Endothelial cell of hepatic sinusoid (primary cell): ENCODE data around the gene PPARA.

ENCODE experiments used
- in situ Hi-C: cut with HindIII; loops from 2 replicates; pipeline ENCODE4 v1.10.0; 2017; ENCODE audit warnings: low sequenced_read_pairs

PPARA gene

DNA sequence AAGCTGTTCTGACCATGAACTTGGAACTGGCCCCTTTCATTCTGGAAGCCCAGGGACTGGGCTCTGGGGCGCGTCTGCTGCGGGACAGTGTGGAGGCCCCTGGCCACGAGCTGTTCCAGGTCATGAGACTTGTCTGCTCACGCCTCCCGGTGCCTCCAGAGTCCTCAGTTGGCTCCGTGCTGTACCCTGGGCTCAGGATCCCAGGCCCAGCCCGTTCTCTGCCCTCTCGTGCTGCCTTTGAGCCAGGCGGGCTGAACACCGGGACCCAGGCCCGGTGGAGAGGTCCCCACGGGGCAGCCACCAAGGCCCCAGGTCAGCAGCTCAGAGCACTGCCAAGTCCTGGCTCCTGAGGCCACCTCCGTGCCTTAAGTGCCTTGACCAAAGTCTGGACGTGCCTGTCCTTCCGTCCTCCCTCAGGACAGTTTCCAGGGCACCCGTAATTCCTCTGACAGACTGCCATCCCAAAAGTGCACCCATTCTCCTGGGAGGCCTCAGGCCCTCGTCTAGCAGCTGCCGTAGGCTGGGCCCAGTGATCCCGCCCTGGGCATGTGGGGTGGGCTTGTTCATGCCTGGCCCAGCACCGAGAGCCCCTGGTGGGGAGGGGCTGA, 36.3 kb upstream of the PPARA start:
- in situ Hi-C loops: no loop called here

DNA sequence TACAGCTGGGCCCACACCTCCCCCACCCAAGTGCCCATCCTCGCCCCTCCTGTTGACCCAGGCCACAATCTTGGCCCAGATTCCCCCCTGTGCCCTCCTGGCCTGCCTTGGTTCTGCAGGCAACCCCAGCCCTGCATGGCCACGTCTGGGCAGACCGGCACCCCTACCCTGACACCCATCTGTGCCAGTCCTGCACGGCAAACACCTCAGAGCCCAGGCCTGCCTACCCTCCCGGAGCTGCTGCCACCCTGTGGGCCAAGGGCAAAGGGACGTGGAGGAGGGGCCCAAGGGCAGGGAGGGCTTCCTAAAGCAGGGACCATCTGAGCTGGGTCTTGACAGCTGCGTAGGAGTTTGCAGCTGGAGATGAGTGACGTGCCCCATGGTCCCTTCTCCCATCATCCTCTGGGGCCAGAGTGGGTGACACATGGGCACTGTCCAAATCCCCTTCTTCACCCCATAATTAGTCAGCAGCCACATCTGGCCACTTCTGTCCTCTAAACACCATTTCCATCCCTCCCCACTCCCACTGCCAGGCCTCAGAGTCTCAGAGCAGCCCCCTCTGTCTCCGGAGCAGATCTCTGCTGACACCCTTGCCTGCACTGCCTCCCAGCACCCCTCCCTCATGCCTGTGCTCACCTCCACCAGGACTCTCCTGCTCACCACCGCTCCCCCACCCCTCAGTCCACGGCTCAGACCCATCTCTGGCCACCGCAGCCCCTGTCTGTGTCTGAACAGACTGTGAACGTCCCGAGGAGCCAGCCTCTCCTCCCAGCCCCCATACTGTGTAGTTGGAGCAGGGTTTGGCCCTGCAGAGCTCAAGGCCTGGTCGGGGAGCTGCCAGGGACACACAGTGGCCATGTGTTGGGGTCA, 35.6 kb upstream of the PPARA start:
- in situ Hi-C loops: no loop called here

DNA sequence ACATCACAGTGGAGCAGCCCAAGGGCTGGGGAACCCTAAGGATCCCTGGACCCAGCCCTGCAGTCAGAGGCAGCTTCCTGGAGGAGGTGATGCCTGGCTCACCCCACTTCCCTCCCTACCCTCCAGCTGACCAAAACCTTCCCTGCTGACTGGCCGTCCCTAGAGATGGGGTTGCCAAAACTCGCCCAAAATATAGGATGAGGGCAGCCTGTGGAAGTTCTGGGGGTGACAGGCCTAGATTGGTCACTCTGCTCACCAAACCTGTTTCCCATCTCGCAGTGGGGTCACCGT, 35.0 kb upstream of the PPARA start:
- in situ Hi-C loops: no loop called here

DNA sequence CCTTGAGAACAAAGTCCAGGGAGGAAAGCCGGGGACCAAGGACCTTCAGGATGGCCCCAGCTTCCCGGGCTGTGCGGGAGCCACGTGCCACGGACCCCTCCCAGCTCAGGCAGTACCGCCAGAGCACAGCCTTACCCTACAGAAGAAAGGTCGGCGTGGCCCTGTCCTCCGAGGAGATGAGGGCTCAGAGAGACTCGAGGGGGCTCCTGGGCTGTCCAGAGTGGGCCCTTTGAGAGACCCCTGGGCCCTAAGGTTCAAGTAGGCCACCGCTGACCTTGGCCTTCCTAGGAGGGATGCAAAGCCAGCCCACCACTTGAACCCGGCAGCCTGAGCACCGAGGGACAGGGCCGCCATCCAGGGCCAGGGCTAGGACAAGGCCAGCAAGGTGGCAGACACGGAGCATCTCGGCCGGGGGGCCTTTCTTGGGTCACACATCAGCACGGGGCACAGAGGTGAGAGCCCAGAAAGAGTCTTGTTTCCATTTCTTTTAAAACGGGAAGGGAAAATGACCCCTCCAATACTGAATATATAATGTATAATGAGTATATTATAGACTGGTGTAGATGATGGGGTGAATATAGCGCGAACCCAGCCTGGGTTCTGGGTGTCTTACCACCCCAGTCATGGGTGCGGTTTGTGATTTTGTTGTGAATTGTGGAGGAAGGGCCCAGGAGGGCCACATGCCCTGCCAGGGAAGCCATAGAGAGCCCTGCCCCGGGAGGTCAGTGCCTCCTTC, 34.4 kb upstream of the PPARA start:
- in situ Hi-C loops: no loop called here

DNA sequence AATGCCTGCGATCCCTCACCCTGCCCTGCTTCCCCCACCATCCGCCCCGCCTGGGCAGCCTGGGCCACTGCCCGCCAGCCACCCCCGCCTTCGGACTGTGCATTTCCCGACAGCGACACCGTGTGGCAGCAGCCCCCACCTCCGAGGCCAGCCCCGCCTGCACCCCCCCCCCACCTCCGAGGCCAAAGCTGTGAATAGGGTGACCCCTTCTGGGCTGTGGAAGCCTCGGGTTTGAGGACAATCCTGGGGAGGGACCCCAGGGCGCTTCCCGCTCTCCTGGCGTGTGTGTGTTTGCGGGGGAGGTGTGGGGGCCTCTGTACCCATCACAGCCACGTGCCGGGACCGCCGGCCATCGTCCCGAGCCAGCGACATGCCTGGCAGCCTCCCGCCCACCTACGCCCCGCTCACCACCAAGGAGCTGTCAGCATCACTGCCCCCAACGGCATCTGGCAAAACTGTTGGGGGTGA, 33.8 kb upstream of the PPARA start:
- in situ Hi-C loops: no loop called here

DNA sequence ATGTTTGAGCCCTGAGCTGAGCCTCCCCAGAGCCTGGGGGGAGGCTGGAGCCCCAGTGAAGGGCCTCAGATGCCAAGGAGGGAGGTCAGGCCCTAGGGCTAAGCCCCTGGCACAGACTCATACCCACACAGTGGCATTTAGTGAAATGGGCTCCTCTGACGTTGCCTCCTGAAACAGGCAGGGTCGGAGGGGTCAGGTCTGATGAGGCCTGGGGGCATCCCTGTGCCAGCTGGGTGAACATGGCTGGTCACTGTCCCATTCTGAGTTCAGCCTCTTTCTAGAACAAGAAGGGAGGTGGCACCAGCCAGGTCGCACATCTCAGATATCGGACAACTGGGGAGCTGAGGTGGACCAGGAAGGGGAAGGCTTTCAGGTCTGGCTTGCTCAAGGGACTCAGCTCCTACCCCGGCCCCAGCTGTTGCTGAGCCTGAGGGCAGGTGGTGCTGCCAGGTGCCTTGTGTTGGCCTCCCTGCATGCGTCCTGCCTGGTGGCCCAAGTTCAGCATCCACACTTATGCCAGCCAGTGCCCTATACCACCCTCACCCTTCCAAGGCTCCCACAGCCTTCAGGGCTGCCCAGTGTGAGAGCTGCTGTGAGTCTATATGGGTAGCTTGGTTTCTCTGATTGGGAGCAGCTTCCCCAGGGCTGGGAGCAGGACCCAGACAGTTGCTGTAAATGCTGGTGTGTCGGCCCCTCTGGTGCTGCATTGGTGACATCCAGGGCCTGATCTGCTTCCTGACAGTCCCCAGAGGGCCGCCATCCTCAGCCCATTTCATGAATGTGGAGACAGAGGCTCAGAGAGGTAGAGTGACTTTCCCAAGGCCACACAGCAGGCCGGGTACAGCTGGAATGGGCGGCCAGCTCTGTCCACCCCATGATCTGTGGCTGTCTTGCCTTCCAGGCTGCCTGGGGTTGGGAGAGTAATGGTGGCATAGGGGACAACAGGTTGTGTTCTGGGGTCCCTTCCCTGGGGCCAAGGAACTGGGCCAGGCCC, 32.8 kb upstream of the PPARA start:
- in situ Hi-C loops: no loop called here

DNA sequence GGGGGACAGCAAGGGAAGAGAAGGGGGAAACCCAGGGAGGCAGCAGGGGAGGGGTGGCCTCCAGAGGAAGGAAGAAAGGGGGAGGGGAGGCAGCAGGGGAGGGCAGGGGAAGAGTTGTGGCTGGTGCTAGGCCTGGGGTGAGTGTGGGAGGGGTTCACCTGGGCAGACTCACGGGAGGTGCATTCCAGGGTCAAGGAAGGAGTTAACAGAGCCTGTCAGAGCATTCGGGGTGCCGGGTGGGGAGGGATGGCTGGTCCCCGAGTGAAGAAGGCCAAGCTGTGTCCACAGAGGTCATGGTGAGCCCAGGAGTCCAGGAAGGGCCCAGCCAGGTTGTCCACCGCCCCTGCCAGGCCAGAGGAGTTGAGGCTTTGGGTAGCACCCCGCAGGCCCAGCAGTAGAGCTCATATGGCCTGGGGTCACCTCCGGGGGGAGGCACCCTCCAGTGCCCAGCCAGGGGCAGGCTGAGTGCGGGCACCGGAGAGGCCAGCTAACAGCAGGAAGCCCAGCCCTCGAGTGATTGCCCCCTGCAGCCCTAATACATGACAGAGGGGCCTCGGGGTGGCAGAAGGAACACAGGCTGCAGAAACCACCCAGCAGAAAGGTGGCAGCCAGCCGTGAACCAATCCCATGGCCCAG, 31.1 kb upstream of the PPARA start:
- in situ Hi-C loops: no loop called here

DNA sequence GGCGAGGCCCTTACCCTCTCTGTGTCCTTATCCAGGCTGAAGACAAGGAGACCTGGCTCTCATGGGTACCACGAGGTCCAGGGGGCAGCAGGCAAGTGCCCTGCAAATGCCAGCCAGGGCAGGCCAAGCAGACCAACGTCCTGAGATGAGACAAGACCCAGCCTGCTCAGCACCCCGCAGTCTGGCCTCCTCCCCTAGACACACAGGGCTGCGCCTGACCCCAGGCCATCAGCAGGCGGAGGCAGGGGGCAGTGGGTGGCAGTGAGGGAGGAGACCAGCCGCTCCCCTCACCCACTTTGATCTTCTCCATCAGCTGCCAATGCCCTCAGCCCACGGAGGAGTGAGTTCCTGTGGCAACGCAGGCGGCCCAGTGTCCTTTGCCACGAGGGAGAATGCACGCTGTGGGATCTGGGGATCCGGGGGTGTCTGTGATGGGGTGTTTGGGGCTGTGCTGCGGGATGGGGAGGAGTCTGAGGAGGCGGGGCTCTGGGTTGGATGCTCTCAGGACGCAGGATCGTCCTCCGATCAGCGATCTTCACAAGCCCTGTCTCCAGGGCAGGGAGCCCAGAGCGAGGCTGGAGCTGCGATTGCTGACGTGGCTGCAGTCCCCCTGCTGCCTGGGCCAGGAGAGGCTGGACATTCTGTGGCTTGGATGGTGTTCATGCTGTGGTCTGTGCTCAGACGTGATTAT, 30.5 kb upstream of the PPARA start:
- in situ Hi-C loops: loop anchor here (10.0 kb wide), 2 partner anchors 65 to 115 kb away; no protein-coding TSS in a partner anchor

DNA sequence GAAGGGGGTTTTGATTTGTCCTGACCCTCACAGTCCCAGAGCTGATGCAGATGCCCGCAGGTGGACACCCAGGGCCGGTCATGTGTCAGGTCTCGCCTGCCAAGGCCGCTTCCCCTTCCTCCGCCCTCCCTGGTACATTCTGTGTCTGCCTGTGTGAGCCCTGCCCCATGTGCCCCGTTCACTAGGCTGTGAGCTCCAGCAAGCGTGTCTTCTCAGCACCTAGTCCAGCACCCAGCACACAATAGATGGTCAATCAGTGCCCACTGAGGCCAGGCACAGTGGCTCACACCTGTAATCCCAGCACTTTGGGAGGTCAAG, 29.9 kb upstream of the PPARA start:
- in situ Hi-C loops: loop anchor here (10.0 kb wide), 2 partner anchors 64 to 116 kb away; no protein-coding TSS in a partner anchor

DNA sequence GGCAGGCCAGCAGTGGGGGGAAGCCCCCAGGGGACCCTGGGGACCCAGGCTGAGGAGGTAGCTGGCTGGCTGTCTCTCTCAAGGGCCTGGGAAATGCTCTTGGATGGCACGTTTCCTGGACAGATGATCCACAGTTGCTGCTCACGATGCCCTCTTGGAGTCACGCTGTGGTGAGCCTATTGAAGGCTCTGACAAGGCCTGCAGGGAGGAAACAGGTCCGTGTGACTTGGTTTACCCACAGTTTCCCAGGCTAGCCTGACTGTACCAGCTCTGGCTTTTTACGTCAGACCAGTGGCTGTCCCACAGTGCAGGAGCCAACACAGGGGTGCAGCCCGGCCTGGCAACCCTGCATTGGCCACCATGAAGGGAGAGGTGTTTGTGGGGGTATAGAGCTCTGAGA, 29.2 kb upstream of the PPARA start:
- in situ Hi-C loops: loop anchor here (10.0 kb wide), 2 partner anchors 64 to 116 kb away; no protein-coding TSS in a partner anchor

DNA sequence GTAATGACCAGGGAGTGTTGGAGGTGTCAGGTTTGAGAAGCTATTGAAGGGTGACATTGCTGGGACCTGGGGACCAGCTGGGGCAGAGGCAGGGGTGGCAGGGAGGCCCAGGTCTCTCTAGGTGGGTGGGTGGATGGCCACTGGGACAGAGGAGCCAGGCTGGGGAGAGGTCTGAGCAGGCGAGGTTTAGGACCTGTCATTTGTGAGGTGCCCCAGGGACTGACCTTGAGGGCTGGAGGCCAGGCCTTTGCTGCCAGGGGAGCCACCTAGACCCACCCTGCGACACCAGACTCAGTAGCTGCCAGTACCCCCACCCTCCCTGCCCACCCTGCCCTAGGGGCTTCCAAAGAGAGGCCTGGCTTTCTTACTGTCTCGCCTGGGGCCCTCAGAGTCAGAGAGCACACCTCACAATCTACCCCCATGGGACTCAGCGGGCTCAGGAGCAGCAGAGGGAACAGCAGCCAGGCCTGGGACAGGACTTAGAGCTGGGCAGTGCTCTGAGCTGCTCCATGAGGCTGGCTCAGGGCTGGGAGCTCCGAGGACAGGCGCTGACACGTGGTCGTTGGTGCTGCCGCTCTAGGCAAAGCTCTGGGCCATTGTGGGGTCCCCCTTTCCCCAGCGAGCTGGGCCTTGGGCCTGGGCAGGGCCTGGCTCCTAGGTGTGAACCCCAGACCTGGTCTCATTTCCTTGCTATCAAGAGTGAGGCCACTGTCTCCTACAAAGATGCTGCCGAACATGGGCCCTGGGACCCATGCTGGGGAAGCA, 28.6 kb upstream of the PPARA start:
- in situ Hi-C loops: loop anchor here (10.0 kb wide), 2 partner anchors 63 to 117 kb away; no protein-coding TSS in a partner anchor

DNA sequence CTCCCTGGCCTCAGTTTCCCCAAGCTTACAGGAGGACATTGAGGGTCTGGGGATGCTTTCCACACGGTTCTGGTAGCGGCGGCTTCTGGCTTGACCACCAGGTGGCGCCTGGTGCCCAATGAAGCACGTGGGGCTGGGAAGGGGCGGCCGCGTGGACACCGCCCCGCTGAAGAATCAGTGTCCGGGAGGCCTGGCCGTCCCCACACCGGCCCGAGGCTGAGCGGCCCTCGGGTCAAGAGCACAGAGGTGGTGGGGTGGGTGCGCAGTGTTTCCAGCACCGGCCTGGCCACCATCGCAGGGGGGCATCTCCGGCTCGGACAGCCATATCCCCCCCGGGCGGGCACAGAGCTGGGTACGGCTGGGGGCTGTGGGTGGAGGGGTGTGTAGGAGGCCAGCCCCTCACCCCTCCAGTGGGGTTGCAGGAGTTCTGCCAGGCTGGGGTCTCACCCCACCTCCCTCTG, 27.8 kb upstream of the PPARA start:
- in situ Hi-C loops: loop anchor here (10.0 kb wide), 2 partner anchors 62 to 118 kb away; no protein-coding TSS in a partner anchor

DNA sequence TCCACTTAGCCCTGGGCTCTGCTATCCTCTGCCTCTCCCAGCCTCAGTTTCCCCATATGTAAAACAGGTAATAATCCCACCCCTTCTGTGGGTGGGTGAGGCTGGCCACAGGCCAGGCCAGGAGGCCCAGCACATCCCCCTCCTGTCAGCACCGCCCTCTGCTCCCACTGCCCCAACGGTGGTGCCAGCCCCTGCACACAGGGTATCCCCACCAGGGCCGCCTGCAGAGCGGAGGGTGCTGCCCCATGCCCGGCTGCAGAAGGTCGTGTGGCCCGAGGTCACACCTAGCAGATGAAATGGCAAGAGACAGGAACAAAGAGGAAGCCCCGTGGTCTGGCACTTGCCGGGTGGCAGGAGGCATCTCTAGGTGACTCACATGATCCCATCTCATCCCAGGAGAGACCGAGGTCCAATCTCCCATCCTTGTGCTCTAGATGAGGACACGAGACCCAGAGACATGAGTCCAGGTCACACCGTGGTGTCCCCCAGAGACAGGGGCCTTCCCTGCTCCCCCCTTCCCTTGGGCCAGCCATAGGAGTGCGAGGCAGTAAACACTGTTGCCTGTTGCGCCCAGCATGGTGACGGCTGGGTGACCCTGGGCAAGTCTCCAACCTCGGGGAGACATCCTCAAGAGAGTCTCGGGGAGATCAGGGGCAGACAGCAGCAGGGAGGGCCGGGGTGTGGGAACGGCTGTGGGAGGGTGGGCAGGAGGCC, 27.2 kb upstream of the PPARA start:
- in situ Hi-C loops: loop anchor here (10.0 kb wide), 2 partner anchors 62 to 118 kb away; no protein-coding TSS in a partner anchor

DNA sequence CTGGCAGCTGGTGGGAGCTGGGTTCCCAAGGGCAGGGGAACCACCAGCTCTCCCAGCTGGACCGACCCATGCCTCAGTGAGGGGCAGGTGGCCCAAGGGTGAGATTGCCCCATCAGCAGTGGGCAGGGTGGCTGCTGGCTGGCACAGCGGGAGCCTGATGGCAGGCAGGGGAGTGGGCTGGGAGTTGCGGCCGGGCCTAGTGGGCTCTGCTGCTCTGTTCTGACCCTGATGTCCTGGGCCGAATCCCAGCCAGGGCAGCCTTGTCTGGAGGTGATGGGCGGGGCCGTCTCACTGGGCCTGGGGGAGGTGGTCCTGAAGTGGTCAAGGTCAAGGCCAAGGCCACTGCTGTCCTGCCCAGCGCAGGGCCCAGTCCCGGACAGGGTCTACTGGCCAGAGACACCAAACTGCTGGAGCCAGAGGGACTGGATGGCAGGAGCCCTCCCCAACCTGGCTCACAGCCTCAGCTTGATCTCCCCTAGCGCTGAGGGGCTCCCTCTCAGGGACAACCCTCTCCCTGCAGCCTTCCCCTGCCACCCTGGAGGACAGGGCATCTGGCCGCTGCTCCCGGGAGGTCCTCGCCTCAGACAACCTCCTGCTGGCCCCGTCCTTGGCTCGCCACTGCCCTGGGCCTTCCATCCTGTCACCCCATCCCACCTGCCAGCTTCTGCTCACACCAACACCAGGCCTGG, 26.5 kb upstream of the PPARA start:
- in situ Hi-C loops: loop anchor here (10.0 kb wide), 2 partner anchors 61 to 119 kb away; no protein-coding TSS in a partner anchor

DNA sequence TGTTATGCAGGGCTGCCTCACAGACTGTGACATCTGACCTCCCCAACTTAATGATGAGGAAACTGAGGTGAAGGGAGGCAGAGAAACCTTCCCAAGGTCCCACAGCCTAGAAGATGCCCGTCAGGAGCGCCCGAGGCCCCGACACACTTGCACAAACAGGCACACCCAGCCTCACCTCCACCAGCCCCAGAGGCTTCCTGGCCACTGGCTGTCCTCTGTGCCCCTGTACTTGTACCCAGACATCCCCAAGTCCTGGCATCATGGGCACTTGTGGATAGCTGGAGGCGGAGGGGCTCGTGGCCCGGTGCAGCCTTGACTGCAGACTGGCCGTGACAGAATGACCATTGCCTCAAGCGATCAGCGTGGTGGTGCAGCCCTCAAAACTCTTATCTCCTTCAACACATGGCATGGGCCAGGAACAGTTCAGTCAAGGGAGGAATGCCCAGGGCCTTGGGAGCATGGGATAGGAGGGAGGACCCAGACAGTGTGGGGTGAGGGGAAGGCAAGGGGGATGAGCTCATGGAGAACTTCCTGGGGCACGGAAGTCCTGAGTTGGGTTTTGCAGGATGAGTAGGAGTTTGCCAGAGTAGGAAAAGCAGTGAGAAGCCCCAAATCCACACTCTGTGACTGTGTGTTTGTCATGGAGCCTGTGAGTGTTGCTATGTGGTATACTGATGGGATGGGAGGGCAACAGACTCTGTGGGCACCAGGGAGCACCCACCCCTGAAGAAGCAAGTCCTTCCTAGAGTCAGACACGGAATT, 25.8 kb upstream of the PPARA start:
- in situ Hi-C loops: loop anchor here (10.0 to 25.0 kb wide), 3 partner anchors 60 to 313 kb away; no protein-coding TSS in a partner anchor

DNA sequence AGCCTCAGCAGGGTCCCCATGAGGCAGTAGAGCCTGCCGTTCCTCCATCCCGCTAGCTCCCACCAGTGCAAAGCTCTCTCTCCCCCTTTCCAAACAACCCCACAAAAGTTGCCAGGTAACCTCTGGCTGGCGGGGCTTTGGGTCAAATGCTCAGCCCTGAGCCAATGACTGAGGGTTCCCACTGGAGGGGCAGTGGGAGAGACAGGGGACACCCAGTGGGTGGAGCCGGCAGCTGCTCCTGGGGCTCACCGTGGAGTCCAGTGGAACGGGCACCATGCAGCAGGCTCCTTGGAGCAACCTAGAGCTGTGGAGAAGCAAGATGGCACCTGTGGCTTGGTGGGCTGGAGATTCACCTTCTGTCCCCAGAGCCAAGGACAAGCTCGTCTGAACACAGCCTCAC, 25.0 kb upstream of the PPARA start:
- in situ Hi-C loops: loop anchor here (10.0 to 25.0 kb wide), 3 partner anchors 59 to 312 kb away; no protein-coding TSS in a partner anchor
